ENCODE data around the gene SLC35E4.

DNA sequence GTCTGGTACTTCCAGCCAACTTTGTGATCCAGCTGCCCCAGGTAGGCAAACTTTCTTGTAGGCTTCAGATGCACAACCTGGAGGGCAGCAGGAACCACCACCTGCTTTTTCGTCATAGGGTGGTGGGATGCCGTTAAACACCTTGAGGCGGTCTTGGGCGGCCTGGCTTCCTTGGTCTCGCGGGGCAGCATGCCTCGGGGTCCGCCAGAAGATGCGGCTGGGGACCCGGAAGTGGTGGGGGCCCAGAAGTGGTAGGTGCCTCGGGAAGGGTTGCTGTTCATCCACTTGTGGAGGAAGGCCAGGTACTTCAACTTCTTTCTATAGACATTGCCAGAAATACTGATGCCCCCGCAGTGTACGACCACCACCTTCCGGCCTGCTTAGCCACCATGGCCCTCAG is 18.8 kb downstream of the SLC35E4 start:
- TF ChIP-seq, protein P1, sequence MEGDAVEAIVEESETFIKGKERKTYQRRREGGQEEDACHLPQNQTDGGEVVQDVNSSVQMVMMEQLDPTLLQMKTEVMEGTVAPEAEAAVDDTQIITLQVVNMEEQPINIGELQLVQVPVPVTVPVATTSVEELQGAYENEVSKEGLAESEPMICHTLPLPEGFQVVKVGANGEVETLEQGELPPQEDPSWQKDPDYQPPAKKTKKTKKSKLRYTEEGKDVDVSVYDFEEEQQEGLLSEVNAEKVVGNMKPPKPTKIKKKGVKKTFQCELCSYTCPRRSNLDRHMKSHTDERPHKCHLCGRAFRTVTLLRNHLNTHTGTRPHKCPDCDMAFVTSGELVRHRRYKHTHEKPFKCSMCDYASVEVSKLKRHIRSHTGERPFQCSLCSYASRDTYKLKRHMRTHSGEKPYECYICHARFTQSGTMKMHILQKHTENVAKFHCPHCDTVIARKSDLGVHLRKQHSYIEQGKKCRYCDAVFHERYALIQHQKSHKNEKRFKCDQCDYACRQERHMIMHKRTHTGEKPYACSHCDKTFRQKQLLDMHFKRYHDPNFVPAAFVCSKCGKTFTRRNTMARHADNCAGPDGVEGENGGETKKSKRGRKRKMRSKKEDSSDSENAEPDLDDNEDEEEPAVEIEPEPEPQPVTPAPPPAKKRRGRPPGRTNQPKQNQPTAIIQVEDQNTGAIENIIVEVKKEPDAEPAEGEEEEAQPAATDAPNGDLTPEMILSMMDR (IDR thresholded peaks at IDR 0.05), result no peak
- no peak for TF ChIP-seq POLR2A (IDR thresholded peaks at IDR 0.05)
